Osteoblast (primary cell): Measurements from ENCODE around the gene HNRNPD. TPM values are rescaled to one million over a fixed set of nuclear protein-coding genes. Genes with fewer than 3 reads are reported as not detected.

Source experiments
- DNase-seq: peaks from one replicate; pipeline ENCODE4 v3.0.0; 2011; ENCODE audit warnings: low spot score, mixed read lengths; ENCODE audit not compliant: insufficient read length; ENCODE audit errors: missing footprints
- H2AFZ ChIP-seq: 2 replicates; pipeline ENCODE4 v1.6.0; 2011; ENCODE audit warnings: mild to moderate bottlenecking, low read length
- H3K27ac ChIP-seq: 2 replicates; pipeline ENCODE4 v1.5.1; 2011; ENCODE audit warnings: mild to moderate bottlenecking, low read depth, low read length, moderate library complexity
- H3K27me3 ChIP-seq: 2 replicates; pipeline ENCODE4 v1.6.0; 2012; ENCODE audit warnings: mild to moderate bottlenecking, control low read depth, inconsistent platforms, low read length, moderate library complexity; ENCODE audit not compliant: insufficient read depth
- H3K36me3 ChIP-seq: 2 replicates; pipeline ENCODE4 v1.5.1; 2011; ENCODE audit warnings: mild to moderate bottlenecking, low read length, control low read depth, moderate library complexity; ENCODE audit not compliant: insufficient read depth
- H3K4me1 ChIP-seq: 2 replicates; pipeline ENCODE4 v1.5.1; 2011; ENCODE audit warnings: mild to moderate bottlenecking, low read length, control low read depth, moderate library complexity; ENCODE audit not compliant: insufficient read depth
- H3K4me2 ChIP-seq: 2 replicates; pipeline ENCODE4 v1.6.0; 2011; ENCODE audit warnings: mild to moderate bottlenecking, low read length; ENCODE audit not compliant: insufficient read depth
- H3K4me3 ChIP-seq: fragments of 200-600 bp; sonication (generic); 3 replicates; pipeline ENCODE4 v1.5.1; 2012; ENCODE audit warnings: mild to moderate bottlenecking, low read length, inconsistent platforms; ENCODE audit not compliant: insufficient read depth
- H3K79me2 ChIP-seq: 2 replicates; pipeline ENCODE4 v1.6.0; 2012; ENCODE audit warnings: mild to moderate bottlenecking, low read length, control low read depth, inconsistent platforms; ENCODE audit not compliant: insufficient read depth
- H3K9me3 ChIP-seq: 2 replicates; pipeline ENCODE4 v1.5.1; 2011; ENCODE audit warnings: low read depth, low read length, control low read depth
- H4K20me1 ChIP-seq: 2 replicates; pipeline ENCODE4 v1.6.0; 2012; ENCODE audit warnings: mild to moderate bottlenecking, low read length, control low read depth; ENCODE audit not compliant: insufficient read depth
- total RNA-seq: library from RNA; depleted of rRNA; stranded (reverse); fragments of >200 nt; gene quantifications from 2 replicates; pipeline ENCODE4 v1.2.3, GENCODE V29; 2012
- TF ChIP-seq, protein P1 (sequence below): IDR thresholded peaks from 2 replicates; pipeline ENCODE4 v1.5.1; 2011; ENCODE audit warnings: mild to moderate bottlenecking, low read depth, low read length, moderate library complexity; ENCODE audit errors: extremely low read depth

HNRNPD gene, protein sequence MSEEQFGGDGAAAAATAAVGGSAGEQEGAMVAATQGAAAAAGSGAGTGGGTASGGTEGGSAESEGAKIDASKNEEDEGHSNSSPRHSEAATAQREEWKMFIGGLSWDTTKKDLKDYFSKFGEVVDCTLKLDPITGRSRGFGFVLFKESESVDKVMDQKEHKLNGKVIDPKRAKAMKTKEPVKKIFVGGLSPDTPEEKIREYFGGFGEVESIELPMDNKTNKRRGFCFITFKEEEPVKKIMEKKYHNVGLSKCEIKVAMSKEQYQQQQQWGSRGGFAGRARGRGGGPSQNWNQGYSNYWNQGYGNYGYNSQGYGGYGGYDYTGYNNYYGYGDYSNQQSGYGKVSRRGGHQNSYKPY
- 19.2 and 19.4 TPM in 2 replicates for total RNA-seq

DNA sequence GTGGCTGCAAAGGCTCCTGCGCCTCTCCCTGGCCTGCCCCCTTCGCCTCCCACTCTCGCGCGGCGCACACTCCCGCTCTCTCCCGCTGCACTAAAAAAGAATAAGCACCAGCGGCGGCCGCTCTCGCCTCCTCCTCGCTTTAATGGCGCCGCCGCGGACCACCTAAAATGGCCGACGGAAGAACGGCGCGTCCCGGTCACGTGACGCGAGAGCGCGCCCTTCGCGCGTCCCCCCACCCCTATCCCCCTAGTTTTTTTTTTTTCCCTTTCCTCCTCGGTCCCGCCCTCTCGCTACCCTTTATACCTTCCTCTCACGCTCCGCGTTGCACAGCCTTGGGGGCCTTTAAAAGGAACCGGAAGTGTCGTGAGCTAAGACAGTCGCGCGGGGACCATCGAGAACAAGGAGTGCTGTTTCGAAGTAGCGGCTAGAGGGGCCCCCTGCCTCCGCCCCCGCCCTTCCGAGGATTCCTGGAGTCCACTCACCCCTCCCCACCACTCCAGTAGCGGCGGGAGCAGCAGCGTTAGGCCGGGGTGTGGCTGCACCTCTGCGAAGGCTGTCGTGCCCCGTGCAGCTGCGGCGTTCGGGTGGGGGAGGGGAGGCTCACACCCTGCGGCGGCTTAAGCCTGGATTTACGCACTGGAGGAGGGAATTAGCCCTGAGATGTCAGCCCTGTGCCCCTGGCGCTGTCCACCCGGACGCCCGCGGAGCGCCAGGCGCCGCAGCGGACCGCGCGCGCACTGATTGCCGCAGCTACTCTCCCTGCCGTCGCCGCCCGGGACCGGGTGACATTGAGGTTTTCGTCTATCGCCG lies at the start of gene HNRNPD:
TSS of gene HNRNPD (minus strand) at position 176 of the 810 bp plus-strand sequence. CDS start 313 bp downstream, outside the sequence.
- Histone ChIP-seq H3K4me2 (peak within 1 kb of the TSS; percentile 92), H3K9me3 (no peaks in the 10 kb centered on the region), H3K27me3 (no peaks in the 10 kb centered on the region), H3K36me3 (peaks cover 7% of the 10 kb centered on the region), H3K79me2 (peaks cover 74% of the 10 kb centered on the region), H3K27ac (peak within 1 kb of the TSS; percentile 89), H3K4me3 (peak within 1 kb of the TSS; percentile 93), H2AFZ (peak within 1 kb of the TSS; percentile 89), H4K20me1 (peaks cover 43% of the 10 kb centered on the region), H3K4me1 (peaks cover 15% of the 10 kb centered on the region)
- peak; percentile 99 for DNase-seq
- TF ChIP-seq, protein P1, sequence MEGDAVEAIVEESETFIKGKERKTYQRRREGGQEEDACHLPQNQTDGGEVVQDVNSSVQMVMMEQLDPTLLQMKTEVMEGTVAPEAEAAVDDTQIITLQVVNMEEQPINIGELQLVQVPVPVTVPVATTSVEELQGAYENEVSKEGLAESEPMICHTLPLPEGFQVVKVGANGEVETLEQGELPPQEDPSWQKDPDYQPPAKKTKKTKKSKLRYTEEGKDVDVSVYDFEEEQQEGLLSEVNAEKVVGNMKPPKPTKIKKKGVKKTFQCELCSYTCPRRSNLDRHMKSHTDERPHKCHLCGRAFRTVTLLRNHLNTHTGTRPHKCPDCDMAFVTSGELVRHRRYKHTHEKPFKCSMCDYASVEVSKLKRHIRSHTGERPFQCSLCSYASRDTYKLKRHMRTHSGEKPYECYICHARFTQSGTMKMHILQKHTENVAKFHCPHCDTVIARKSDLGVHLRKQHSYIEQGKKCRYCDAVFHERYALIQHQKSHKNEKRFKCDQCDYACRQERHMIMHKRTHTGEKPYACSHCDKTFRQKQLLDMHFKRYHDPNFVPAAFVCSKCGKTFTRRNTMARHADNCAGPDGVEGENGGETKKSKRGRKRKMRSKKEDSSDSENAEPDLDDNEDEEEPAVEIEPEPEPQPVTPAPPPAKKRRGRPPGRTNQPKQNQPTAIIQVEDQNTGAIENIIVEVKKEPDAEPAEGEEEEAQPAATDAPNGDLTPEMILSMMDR, result no peak

DNA sequence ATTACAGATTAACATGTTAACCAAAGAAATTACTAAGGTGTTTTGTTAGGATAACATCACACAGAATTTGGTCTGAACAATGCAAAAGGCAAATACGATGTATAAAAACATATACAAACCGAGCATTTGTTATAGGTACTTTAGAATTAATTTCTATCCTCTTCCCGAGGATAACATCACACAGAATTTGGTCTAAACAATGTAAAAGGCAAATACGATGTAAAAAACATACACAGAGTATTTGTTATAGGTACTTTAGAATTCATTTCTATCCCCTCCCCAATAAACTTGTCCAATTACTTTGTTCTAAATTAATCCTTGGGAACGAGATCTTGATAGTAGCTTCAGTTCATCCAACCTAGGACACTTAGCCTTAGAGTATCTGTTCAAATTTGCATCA lies 48.8 kb upstream of the HNRNPD start:
- peaks cover 52% of the 10 kb centered on the region for H4K20me1 ChIP-seq
- peaks cover 45% of the 10 kb centered on the region for H3K36me3 ChIP-seq
- TF ChIP-seq, protein P1, result no peak
- no peak overlapping the region for H3K27ac ChIP-seq
- H3K79me2 ChIP-seq, result peaks cover 23% of the 10 kb centered on the region
- peaks cover 38% of the 10 kb centered on the region for H3K4me1 ChIP-seq
- H3K27me3 ChIP-seq, result no peaks in the 10 kb centered on the region
- no peak overlapping the region for H3K4me3 ChIP-seq
- H2AFZ ChIP-seq, result no peak overlapping the region
- no peak for DNase-seq
- H3K4me2 ChIP-seq, result no peak overlapping the region
- no peaks in the 10 kb centered on the region for H3K9me3 ChIP-seq

DNA sequence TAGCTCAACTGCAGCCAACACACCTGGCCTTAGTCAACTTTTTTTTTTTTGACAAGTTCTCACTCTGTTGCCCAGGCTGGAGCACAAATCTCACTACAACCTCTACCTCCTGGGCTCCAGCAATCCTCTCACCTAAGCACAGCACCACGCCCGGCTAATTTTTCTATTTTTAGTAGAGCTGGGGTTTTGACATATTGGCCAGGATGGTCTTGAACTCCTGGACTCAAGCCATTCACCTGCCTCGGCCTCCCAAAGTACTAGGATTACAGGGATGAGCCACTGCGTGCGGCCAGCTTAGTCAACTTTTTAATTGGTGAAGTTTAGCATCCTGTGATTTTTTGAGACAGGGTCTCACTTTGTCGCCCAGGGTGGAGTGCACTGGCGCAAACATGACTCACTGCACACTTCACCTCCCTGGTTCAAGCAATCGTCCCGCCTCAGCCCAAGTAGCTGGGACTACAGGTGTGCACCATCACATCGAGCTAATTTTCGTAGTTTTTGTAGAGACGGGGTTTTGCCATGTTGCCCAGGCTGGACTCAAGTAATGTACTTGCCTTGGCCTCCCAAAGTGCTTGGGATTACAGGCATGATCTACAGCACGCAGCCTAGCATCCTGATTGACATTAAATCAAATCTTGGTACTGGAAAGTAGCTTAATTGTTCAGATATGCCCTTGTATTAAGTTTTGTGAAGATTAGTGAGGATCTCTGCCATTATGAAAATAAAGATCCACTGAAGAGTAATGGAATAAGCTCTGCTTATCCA lies 48.2 kb upstream of the HNRNPD start:
- no peaks in the 10 kb centered on the region for H3K27me3 ChIP-seq
- no peak for DNase-seq
- no peak overlapping the region for H2AFZ ChIP-seq
- TF ChIP-seq, protein P1, result no peak
- H3K4me2 ChIP-seq, result no peak overlapping the region
- H4K20me1 ChIP-seq, result peaks cover 46% of the 10 kb centered on the region
- H3K4me1 ChIP-seq, result peaks cover 32% of the 10 kb centered on the region
- H3K9me3 ChIP-seq, result no peaks in the 10 kb centered on the region
- no peak overlapping the region for H3K27ac ChIP-seq
- peaks cover 39% of the 10 kb centered on the region for H3K36me3 ChIP-seq
- H3K79me2 ChIP-seq, result peaks cover 16% of the 10 kb centered on the region
- no peak overlapping the region for H3K4me3 ChIP-seq
